K562 (cell line): ENCODE measurements around the gene RIMS3. TPM values are rescaled to one million over a fixed set of nuclear protein-coding genes. Genes with fewer than 3 reads are reported as not detected.

ENCODE experiments used
- BDP1 ChIP-seq: IDR thresholded peaks from 3 replicates; pipeline ENCODE4 v1.6.1; 2011; ENCODE audit not compliant: insufficient read length, insufficient read depth
- CBX2 ChIP-seq: fragments of 200-600 bp; sonication (generic); IDR thresholded peaks from one replicate; pipeline ENCODE4 v1.6.1; 2012; ENCODE audit warnings: mild to moderate bottlenecking, low read length, inconsistent platforms; ENCODE audit not compliant: insufficient read depth, poor library complexity, severe bottlenecking
- CBX3 ChIP-seq, 2 experiments: IDR thresholded peaks; 1 replicate in 1 of 2; 2 replicates in 1 of 2; pipeline ENCODE4 v1.6.1; 2012; ENCODE audit warnings: inconsistent platforms in 2 of 2, low read length in 2 of 2, borderline replicate concordance in 1 of 2, control low read depth in 1 of 2
- EHMT2 ChIP-seq: fragments of 450-650 bp; IDR thresholded peaks from 2 replicates; pipeline ENCODE4 v1.6.1; 2018; ENCODE audit warnings: antibody characterized with exemption
- KAT2B ChIP-seq: IDR thresholded peaks from one replicate; pipeline ENCODE4 v1.6.1; 2012; ENCODE audit warnings: low read depth, mild to moderate bottlenecking, control low read depth, inconsistent platforms, low read length, moderate library complexity
- MCM5 ChIP-seq: fragments of 450-650 bp; IDR thresholded peaks from 2 replicates; pipeline ENCODE4 v1.6.1; 2016; ENCODE audit warnings: low read depth
- MEF2D ChIP-seq: conservative IDR thresholded peaks from 2 replicates; pipeline ENCODE4 v1.6.1; 2016; ENCODE audit warnings: low read depth, missing genetic modification characterization, missing compliant biosample characterization
- NR2C2 ChIP-seq, 2 experiments: fragments of 200-800 bp in 1 of 2; sonication (Bioruptor generic) in 1 of 2; sonication (generic) in 1 of 2; formaldehyde crosslinking in 1 of 2; IDR thresholded peaks; 2 replicates each; pipeline versions ENCODE4 v1.6.1 to v1.8.0; 2016 to 2022; ENCODE audit warnings: mild to moderate bottlenecking in 1 of 2, missing compliant biosample characterization in 1 of 2, missing genetic modification characterization in 1 of 2, missing genetic modification reagents in 1 of 2
- NRF1 ChIP-seq, 2 experiments: fragments of 450-650 bp; IDR thresholded peaks in 1 of 2; conservative IDR thresholded peaks in 1 of 2; 2 replicates each; pipeline ENCODE4 v1.6.1; 2014; ENCODE audit warnings: mild to moderate bottlenecking in 2 of 2
- POLR2A ChIP-seq: fragments of 450-650 bp; conservative IDR thresholded peaks from 2 replicates; pipeline ENCODE4 v1.6.1; 2016
- RAD51 ChIP-seq: fragments of 450-650 bp; IDR thresholded peaks from 2 replicates; pipeline ENCODE4 v1.7.1; 2016; ENCODE audit warnings: low read depth, mild to moderate bottlenecking, borderline replicate concordance
- RB1 ChIP-seq: fragments of 450-650 bp; IDR thresholded peaks from 2 replicates; pipeline ENCODE4 v1.6.1; 2017; ENCODE audit warnings: low read depth, mild to moderate bottlenecking
- THRA ChIP-seq: fragments of 450-650 bp; IDR thresholded peaks from 2 replicates; pipeline ENCODE4 v1.6.1; 2017; ENCODE audit warnings: mild to moderate bottlenecking, moderate library complexity
- THRAP3 ChIP-seq: fragments of 450-650 bp; IDR thresholded peaks from 2 replicates; pipeline ENCODE4 v1.6.1; 2016; ENCODE audit warnings: mild to moderate bottlenecking, inconsistent platforms, borderline replicate concordance
- XRCC3 ChIP-seq: fragments of 450-650 bp; IDR thresholded peaks from 2 replicates; pipeline ENCODE4 v1.6.1; 2017; ENCODE audit warnings: mild to moderate bottlenecking, moderate library complexity
- YBX1 ChIP-seq: fragments of 450-650 bp; IDR thresholded peaks from 2 replicates; pipeline ENCODE4 v1.7.1; 2016; ENCODE audit warnings: mild to moderate bottlenecking
- ZBTB12 ChIP-seq: fragments of 250-450 bp; sonication (Bioruptor Pico); IDR thresholded peaks from 2 replicates; pipeline ENCODE4 v1.4.0; 2020
- ZFPM2 ChIP-seq: fragments of 250-450 bp; sonication (Bioruptor Pico); IDR thresholded peaks from 2 replicates; pipeline ENCODE4 v1.5.1; 2022; ENCODE audit warnings: mild to moderate bottlenecking
- ZNF134 ChIP-seq: fragments of 250-450 bp; sonication (Bioruptor Pico); conservative IDR thresholded peaks from 2 replicates; pipeline ENCODE4 v1.4.0; 2020
- ZNF384 ChIP-seq: IDR thresholded peaks from 2 replicates; pipeline ENCODE4 v1.6.1; 2012; ENCODE audit warnings: low read depth, low read length, improper control_type of control experiment
- ZNF830 ChIP-seq: fragments of 250-450 bp; sonication (Bioruptor Pico); IDR thresholded peaks from 2 replicates; pipeline ENCODE4 v1.5.0; 2021; ENCODE audit warnings: mild to moderate bottlenecking
- ZZZ3 ChIP-seq: fragments of 450-650 bp; IDR thresholded peaks from 2 replicates; pipeline ENCODE4 v1.6.1; 2016; ENCODE audit warnings: antibody characterized with exemption, mild to moderate bottlenecking, moderate library complexity
- polyA plus RNA-seq, 8 experiments: library from polyadenylated mRNA; depleted of rRNA in 4 of 8; stranded (reverse) in 5 of 8; unstranded in 3 of 8; fragments of >200 nt; fragmentation: Nextera tagmentation in 2 of 8; fragmentation: Illumina TruSeq in 1 of 8; extraction: Ambion mirVana in 2 of 8; extraction: Trizol in 1 of 8; gene quantifications; 2 replicates each; pipeline versions ENCODE4 v1.2.1 to v1.2.3, GENCODE V29; 2011 to 2014; ENCODE audit warnings: inconsistent platforms in 1 of 8, missing spikeins in 1 of 8
- total RNA-seq, 7 experiments: library from RNA; depleted of rRNA in 6 of 7; stranded (reverse); fragments of >200 nt in 6 of 7; fragmentation: Illumina TruSeq in 2 of 7; extraction: Trizol in 2 of 7; gene quantifications; 2 replicates each; pipeline versions ENCODE4 v1.2.1 to v1.2.3, GENCODE V29; 2011 to 2021; ENCODE audit warnings: low replicate concordance in 1 of 7
- TF ChIP-seq, protein P1 (sequence below): fragments of 450-650 bp; formaldehyde crosslinking; IDR thresholded peaks from 2 replicates; pipeline ENCODE4 v1.4.0; 2020; ENCODE audit warnings: mild to moderate bottlenecking, moderate library complexity
- TF ChIP-seq, protein P2 (sequence below): sonication (generic); formaldehyde crosslinking; IDR thresholded peaks from 2 replicates; pipeline ENCODE4 v1.8.0; 2022; ENCODE audit warnings: missing genetic modification reagents, mild to moderate bottlenecking, borderline replicate concordance

Gene RIMS3
- total and polyA plus RNA-seq, 9 of the 15 experiments (the other 6 are each of a cell fraction or from before 2014, with no cell fraction given): 0.06 to 1.2 (median 0.59) TPM

DNA sequence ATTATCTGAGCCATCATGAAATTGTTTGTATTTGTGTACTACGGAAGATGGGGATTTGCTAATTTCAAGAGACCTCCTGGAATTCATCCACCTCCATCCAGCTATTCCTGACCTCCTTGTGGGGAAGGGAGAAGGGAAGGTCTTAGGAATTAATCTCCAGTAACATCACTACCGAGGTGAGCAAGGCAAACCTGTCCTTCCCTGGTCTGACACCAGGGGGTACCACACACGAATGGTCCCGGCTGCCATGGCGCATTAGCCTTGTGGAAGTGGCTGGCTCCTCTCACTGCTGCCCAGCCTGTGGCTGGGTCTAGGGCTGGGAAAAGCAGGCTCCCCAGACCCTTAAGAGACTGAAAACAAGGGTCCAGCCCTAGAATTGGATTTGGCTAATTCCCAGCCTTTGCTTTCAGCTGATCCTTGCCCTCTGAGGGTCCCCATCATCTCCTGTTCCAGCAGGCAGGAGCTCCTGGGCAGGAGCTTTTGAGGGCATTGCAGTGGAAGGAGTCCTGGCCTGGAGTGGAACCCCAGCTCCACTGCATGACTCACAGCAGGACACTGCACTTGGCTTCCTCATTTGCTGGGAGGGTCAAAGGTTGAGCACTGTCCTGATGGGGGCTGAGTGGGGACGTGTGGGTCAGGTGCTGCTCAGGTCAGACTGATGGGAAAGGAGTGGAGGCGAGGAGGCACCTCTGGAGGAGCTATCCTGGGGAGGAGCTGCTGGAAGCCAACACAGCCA lies 34.8 kb downstream of the RIMS3 start (continued):
- TF ChIP-seq RAD51: no peak
- TF ChIP-seq ZZZ3: no peak
- no peak for TF ChIP-seq CBX2
- TF ChIP-seq MEF2D: no peak
- TF ChIP-seq POLR2A: no peak
- TF ChIP-seq CBX3 (IDR thresholded peaks at IDR 0.05; ENCODE audit: borderline replicate concordance in 1 of 2, low read length in 2 of 2): no peak
- TF ChIP-seq, protein P1, sequence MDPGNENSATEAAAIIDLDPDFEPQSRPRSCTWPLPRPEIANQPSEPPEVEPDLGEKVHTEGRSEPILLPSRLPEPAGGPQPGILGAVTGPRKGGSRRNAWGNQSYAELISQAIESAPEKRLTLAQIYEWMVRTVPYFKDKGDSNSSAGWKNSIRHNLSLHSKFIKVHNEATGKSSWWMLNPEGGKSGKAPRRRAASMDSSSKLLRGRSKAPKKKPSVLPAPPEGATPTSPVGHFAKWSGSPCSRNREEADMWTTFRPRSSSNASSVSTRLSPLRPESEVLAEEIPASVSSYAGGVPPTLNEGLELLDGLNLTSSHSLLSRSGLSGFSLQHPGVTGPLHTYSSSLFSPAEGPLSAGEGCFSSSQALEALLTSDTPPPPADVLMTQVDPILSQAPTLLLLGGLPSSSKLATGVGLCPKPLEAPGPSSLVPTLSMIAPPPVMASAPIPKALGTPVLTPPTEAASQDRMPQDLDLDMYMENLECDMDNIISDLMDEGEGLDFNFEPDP: no peak
- TF ChIP-seq ZNF134 (CRISPR knock-in tag): no peak
- TF ChIP-seq, protein P2, sequence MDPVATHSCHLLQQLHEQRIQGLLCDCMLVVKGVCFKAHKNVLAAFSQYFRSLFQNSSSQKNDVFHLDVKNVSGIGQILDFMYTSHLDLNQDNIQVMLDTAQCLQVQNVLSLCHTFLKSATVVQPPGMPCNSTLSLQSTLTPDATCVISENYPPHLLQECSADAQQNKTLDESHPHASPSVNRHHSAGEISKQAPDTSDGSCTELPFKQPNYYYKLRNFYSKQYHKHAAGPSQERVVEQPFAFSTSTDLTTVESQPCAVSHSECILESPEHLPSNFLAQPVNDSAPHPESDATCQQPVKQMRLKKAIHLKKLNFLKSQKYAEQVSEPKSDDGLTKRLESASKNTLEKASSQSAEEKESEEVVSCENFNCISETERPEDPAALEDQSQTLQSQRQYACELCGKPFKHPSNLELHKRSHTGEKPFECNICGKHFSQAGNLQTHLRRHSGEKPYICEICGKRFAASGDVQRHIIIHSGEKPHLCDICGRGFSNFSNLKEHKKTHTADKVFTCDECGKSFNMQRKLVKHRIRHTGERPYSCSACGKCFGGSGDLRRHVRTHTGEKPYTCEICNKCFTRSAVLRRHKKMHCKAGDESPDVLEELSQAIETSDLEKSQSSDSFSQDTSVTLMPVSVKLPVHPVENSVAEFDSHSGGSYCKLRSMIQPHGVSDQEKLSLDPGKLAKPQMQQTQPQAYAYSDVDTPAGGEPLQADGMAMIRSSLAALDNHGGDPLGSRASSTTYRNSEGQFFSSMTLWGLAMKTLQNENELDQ (CRISPR knock-in tag): no peak
- 0 out of 4 replicates have a peak, but pooled peaks of 1 of the 2 experiments have one; percentile 19 for TF ChIP-seq NRF1 (conservative IDR thresholded peaks at IDR 0.05 in 1 of 2, IDR thresholded peaks at IDR 0.05 in 1 of 2)
- TF ChIP-seq BDP1: no peak
- TF ChIP-seq NR2C2 (CRISPR knock-in tag; IDR thresholded peaks at IDR 0.05): peak; percentile 70
- peak; percentile 41; the same call in 1 of the 2 replicates for TF ChIP-seq NR2C2 (tag; IDR thresholded peaks at IDR 0.05)
- no peak for TF ChIP-seq ZFPM2 (CRISPR knock-in tag)
- no peak for TF ChIP-seq YBX1
- TF ChIP-seq THRA: no peak
- TF ChIP-seq ZNF830: no peak
- no peak for TF ChIP-seq THRAP3
- TF ChIP-seq ZBTB12 (CRISPR knock-in tag): no peak
- no peak for TF ChIP-seq XRCC3
- no peak for TF ChIP-seq MCM5
- no peak for TF ChIP-seq EHMT2
- no peak for TF ChIP-seq KAT2B
- TF ChIP-seq ZNF384: no peak
- TF ChIP-seq RB1: 0 out of 2 replicates have a peak, but pooled peaks have one; percentile 57
